RWPE1 (cell line): ENCODE data around the gene UNC13A.

Source experiments
- CTCF ChIA-PET: fragments of 350-600 bp; sonication (Branson Sonifier 250); formaldehyde crosslinking; extraction: SDS; loops from one replicate; lab custom pipeline; 2021; lab: Yijun Ruan, JAX
- POLR2A ChIA-PET: fragments of 400-600 bp; formaldehyde crosslinking; extraction: SDS; loops from one replicate; lab custom pipeline; 2020; ENCODE audit warnings: antibody characterized with exemption; ENCODE audit not compliant: low non-redundant PET; lab: Yijun Ruan, JAX
- DNase-seq: peaks from one replicate; pipeline ENCODE4 v3.0.0; 2012; ENCODE audit warnings: low spot score
- H3K27ac ChIP-seq: fragments of 450-650 bp; 2 replicates; pipeline ENCODE4 v1.5.1; 2017
- CTCF ChIP-seq: fragments of 450-650 bp; conservative IDR thresholded peaks from 2 replicates; pipeline ENCODE4 v1.5.1; 2017; ENCODE audit warnings: low read depth, mild to moderate bottlenecking

UNC13A gene

GRCh38 chr19:17652627-17653026 is 35.5 kb downstream of the UNC13A start:
- DNase-seq = no peak
- POLR2A ChIA-PET = no interaction called here
- no peak for TF ChIP-seq CTCF
- CTCF ChIA-PET = interaction anchor here (0.6 kb wide), 1 partner anchor 509 kb away, joined by 4 read pairs; no protein-coding TSS in a partner anchor
- H3K27ac ChIP-seq = no peak overlapping the region

- POLR2A ChIA-PET = no interaction called here
- no peak for TF ChIP-seq CTCF
Measured at GRCh38 chr19:17648786-17649185, 39.4 kb downstream of the UNC13A start.

GRCh38 chr19:17648097-17648660 is 40.0 kb downstream of the UNC13A start:
- ChIA-PET CTCF (no interaction called here), POLR2A (no interaction called here)
- H3K27ac ChIP-seq = no peak overlapping the region
- TF ChIP-seq CTCF = no peak
- DNase-seq = no peak

More at GRCh38 chr19:17648786-17649185, 39.4 kb downstream of the UNC13A start:
- DNase-seq = no peak
- no peak overlapping the region for H3K27ac ChIP-seq
- CTCF ChIA-PET = no interaction called here

- ChIA-PET POLR2A (no interaction called here), CTCF (no interaction called here)
- no peak overlapping the region for H3K27ac ChIP-seq
- no peak for DNase-seq
- no peak for TF ChIP-seq CTCF
Measured at GRCh38 chr19:17647071-17648020, 40.8 kb downstream of the UNC13A start.

GRCh38 chr19:17646441-17646840 is 41.7 kb downstream of the UNC13A start:
- no peak for DNase-seq
- TF ChIP-seq CTCF = no peak
- POLR2A ChIA-PET = no interaction called here
- CTCF ChIA-PET = no interaction called here
- H3K27ac ChIP-seq = no peak overlapping the region

GRCh38 chr19:17645339-17645963 is 42.7 kb downstream of the UNC13A start:
- ChIA-PET POLR2A (no interaction called here), CTCF (no interaction called here)
- no peak for DNase-seq
- TF ChIP-seq CTCF = no peak
- H3K27ac ChIP-seq = no peak overlapping the region
